ENCODE measurements around the gene GYG2.
"Not testable (repeated sequence)": the region's sequence is repeated elsewhere in the genome, so short reads cannot be mapped to it uniquely, and the experiment has no call there.

The GYG2 gene

GRCh38 chrX:2908125-2908685, 79.5 kb downstream of the GYG2 start:
- no peak for DNase-seq

- no peak for DNase-seq
These were observed 81.4 kb downstream of the GYG2 start for GRCh38 chrX:2910109-2910508.

DNA sequence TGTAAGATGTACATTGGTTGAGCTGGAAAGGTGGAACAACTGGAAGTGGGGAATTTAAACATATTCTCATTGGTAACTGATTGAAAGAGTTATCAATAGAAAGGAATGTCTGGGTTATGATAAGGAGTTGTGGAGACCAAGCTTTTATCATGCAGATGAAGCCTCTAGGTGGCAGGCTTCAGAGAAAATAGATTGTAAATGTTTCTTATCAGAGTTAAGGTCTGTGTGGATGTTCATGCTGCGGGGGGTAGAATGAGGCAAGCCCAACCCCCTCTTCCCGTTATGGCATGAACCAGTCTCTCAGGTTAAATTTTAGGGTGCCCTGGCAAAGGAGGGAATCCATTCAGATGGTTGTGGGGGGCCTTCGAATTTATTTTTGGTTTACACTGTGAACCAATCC, 84.4 kb downstream of the GYG2 start:
- no peak for DNase-seq

DNA sequence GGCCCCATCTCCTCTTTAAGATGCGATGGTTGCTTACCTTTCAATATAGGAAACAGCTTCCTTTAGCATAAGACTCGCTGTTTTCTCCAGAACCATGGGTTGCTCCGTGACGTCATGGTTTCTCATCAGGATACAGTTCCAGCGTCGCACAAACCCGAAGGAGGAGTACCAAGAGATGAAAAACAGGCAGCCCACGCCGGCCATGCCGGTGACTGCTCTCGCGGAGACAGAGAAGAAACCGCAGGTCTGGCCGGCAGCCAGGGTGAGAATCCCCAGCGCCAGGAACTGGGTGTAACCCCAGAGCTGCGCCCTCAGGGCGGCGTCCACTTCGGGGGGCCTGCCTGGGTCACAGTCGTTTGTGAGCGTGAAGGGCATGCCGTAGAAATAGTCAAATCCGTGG, 89.0 kb downstream of the GYG2 start:
- no peak for DNase-seq

- no peak for DNase-seq
These were observed 92.5 kb downstream of the GYG2 start for GRCh38 chrX:2921193-2921592.

- DNase-seq, result no peak
These were observed 93.0 kb downstream of the GYG2 start for GRCh38 chrX:2921750-2922149.

GRCh38 chrX:2924151-2924550, 95.4 kb downstream of the GYG2 start:
- DNase-seq, result no peak

DNA sequence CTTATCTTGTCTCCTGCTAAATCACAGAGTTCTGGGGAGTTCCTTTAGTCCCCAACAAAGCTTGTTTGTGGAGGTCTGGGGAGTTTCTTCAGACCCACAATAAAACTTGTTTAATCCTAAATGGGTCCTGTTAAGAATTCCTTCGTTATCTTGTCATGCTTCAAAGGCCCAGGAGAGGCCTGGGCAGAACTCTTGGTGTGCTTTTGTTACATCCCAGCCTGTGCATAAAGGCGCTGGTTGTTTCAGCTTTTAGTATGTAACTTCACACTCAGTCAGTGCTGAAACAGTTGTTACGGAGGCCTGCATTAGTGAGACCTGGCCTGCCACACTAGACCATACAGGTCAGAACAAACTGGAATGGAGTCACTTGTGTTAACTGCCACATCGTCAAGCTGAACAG, 97.5 kb downstream of the GYG2 start:
- DNase-seq, result not testable (repeated sequence)

DNA sequence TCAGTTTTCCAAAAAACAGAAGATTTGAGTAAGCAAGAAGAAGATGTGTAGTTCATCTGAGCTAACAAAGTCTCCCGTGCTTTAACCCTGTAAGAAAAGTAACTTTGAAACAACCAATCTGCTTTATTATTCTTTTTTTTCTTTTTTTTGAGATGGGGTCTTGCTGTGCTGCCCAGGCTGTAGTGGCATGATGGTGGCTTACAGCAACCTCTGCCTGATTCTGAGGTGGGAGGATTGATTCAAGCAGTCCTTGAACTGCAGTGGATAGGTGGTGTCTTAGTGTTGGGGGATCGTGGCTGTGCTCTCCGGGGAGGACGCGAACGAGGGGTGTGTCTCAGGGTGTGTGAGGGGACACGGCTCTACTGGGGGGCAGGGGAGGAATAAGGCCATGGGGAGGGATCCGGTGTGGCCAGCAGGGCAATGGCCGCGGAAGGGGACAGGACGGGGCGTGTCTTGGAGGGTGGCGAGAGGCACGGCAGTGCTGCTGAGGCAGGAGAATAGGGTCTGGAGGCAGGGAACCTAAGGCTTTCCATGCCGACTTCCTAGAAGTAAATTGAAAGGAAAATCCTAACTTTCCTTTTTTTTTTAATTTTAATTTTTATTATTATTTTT, 98.0 kb downstream of the GYG2 start:
- no peak for DNase-seq

- no peak for DNase-seq
These were observed 99.5 kb downstream of the GYG2 start for GRCh38 chrX:2928191-2928582.

DNA sequence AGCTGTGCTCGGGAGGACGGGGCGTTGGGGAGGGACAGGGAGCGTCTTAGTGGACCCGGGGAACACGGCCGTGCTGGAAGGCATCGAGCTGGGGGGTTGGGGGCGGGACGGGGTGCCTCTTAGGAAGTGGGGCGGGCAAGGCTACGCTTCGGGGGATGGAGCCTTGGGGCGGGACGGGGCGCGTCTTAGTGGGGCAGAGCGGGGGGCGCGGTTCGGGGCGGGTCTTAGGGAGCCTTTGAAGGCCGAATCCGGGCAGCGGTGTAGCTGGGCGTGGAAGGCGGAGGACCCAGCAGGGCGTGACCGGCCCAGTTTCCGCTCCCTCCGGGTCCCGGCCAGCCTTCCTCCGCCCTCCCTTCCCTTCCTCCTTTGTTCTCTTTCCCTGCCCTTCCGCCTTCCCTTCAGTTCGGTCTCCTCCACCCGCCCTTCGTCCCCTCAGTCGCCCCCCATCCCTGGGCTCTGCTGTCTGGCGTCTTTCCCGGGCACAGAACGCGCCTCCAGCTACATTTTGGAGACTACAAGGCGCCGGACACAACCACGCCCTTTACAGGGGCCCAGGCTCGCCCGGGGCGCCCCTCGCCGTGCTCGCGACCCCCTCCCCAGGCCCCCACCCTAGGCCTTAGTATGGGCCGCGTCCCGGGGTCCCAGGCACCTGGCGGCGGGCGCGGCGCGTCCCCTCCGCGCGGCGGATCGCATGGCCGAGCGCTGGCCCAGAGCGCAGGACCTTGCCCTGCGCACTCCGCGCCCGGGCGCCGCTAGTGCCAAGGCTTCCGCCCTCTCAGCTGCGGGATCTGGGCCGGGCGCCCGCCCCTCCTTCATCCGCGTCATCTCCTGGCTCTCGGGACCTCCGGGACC, 100.1 kb downstream of the GYG2 start, which contains the start of gene ARSD:
ARSD (minus strand) TSS at position 757 of the 852 bp plus-strand sequence; CDS start at position 693, 64 bp downstream.
- DNase-seq, result peak; percentile 14

- no peak for DNase-seq
These were observed 102.4 kb downstream of the GYG2 start for GRCh38 chrX:2931155-2931554.

GRCh38 chrX:2931612-2932011, 102.9 kb downstream of the GYG2 start:
- no peak for DNase-seq
